GM15510 (cell line): ENCODE data around the gene MS4A10.

Source experiments
- POLR2A ChIP-seq: IDR thresholded peaks from 3 replicates; pipeline ENCODE4 v1.6.1; 2011; ENCODE audit warnings: borderline replicate concordance; ENCODE audit not compliant: insufficient read length; ENCODE audit errors: extremely low read depth

The MS4A10 gene

DNA sequence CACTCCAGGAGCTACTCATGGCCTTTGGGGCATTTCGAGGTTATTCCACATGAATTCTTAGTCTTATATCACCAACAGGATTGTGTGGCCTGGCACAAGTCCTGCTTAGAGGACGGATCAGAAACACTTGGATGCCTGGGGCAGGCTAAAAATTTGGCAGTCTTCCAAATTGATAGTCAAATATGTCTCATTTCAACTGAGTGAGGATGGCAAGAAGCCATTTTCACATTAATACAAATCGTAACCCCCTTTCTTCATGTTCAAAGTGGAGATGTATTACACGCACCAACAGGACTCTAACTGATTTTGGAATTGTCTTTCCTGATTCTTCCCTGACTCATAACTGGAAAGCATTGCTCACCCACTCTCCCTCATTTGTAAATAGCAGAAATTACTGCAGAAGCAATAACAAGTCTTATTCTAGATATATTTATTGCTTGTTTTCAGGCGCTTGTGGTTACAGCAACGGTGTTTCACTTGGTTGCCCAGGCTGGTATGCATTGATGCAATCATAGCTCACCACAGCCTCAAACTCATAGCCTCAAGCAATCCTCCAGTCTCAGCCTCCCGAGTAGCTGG is 46.5 kb downstream of the MS4A10 start:
- TF ChIP-seq POLR2A, result no peak

GRCh38 chr11:60834742-60835533 is 49.8 kb downstream of the MS4A10 start:
- TF ChIP-seq POLR2A, result no peak

GRCh38 chr11:60835534-60835846 is 50.4 kb downstream of the MS4A10 start:
- no peak for TF ChIP-seq POLR2A

GRCh38 chr11:60836866-60837515 is 51.9 kb downstream of the MS4A10 start:
- no peak for TF ChIP-seq POLR2A

GRCh38 chr11:60838132-60838531 is 53.0 kb downstream of the MS4A10 start:
- TF ChIP-seq POLR2A, result no peak

DNA sequence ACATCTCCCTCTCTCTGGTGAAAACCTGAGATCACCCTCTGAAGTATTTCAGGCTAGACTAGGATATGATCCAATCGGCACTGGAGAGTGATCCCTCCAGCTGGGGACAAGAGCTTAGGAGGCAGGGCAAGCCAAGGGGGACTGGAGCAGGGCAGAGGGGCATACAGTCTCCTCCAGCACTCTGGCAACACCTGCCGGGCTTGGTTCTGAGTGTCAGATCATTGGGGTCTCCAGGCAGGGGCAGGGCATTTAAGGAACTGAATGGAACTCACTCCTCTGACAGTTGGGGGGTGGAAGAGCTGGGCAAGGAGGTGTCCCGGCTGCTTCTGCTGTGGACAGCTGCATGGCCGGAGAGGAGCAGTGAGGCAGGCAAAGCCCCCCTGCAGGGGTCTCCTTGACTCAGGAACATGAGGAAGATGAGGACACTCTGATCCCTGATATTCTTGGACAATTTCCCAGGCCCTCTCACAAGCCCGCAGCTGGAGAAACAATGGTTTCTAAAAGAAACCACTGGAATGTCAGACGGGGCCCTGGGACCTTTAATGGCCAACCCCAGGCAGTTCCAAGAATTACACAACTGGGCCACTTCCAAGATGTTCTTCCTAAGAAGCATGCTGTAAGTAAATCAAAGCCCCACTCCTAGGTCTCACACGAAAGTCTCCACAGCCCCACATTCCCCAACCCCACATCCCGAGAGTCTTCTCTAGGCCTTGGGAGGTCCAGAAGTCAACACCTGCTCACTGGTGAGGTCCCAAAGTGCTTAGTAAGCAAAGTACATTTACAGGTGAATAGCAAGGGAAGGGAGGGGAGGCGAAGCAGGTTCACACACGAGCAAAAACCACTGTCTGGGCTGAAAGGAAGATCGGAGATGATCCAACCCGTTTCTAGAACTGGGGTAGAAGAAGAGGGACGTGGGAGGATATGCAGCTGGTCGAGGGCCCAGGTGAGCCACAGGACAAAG is 55.6 kb downstream of the MS4A10 start:
- no peak for TF ChIP-seq POLR2A

DNA sequence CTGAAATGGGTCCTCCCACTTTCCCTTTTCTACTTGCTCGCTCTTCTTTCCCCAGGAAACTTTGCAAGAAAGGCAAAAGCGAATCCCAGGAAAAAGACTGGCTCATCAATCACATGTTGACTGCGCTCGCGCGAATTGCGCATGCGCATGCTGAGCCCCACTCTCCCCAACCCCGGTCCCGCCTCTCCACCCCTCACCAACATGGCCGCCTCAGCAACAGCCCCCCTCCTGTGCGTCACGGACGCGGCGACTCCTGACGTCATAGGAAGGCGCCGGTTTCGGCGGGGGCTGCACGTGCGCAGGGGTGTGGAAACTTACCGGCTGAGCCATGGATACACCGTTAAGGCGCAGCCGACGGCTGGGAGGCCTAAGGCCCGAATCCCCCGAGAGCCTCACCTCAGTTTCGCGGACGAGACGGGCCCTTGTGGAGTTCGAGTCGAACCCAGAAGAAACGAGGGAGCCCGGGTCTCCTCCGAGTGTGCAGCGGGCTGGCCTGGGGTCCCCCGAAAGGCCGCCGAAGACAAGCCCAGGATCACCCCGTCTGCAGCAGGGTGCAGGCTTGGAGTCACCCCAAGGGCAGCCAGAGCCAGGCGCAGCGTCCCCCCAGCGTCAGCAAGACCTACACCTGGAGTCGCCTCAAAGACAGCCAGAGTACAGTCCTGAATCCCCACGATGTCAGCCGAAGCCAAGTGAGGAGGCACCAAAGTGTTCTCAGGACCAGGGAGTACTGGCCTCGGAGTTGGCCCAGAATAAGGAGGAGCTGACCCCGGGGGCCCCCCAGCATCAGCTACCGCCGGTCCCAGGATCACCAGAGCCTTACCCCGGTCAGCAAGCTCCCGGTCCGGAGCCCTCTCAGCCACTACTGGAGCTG is 56.9 kb downstream of the MS4A10 start, which contains the start of gene CCDC86:
TSS of gene CCDC86 (plus strand) at position 317 of the 871 bp plus-strand sequence. CDS start at position 329, 12 bp downstream.
- TF ChIP-seq POLR2A, result peak; percentile 65

GRCh38 chr11:60842668-60843600 is 57.8 kb downstream of the MS4A10 start:
- TF ChIP-seq POLR2A, result no peak

DNA sequence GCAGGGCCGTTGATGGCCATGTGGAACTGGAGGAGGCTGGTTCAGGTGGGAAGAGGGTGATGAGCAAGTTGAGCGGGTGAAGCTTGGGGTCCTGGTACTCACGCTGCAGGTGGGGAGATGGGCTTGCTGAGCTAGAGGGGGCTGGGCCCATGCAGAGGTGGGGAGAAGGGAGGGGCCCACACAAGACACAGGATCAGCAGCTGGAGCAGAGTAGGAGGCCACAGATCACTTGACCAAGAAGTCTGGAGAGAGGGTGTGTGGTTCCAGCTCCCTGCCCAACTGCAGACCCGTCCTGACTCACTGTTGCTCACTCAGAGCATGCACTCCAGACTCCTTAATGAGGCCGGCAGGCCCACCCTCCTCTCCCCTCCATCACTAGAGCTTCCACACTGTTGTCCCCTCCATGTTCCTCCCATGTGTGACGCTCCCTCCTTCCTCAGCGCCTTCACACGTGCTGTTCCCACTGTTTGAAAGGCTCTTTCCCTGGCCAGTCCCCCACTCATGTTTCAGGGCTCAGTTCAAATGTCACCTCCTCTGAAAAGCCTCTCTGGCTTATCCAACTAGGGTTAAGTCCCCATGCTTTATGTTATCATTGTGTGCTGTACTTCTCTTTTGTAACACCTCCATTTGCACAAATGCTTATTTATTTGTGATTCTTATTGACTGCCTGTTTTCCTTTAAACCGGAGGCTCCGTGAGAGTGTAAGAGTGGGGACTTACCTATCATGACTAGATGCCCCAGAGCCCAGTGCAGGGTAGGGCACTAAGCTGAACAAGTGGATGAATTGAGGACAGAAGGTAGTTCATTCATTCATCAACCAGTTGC is 59.1 kb downstream of the MS4A10 start:
- TF ChIP-seq POLR2A, result no peak

DNA sequence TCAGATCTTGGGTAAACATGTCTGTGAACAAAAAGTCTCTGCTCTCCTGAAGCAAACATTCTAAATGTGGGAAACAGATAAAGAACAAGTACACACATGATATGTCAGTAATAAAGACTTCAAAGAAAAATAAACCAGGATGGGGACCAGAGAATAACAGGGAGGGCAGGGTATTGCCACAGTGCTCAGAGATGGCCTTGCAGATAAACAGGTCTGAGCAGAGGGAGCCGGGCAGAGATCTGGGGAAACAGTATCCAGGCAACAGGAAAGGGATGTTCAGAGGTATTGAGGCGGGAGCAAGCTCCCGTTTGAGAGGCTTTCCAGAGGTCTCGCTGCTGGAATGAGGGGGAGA is 59.7 kb downstream of the MS4A10 start:
- no peak for TF ChIP-seq POLR2A

GRCh38 chr11:60845338-60845737 is 60.2 kb downstream of the MS4A10 start:
- TF ChIP-seq POLR2A, result no peak

- TF ChIP-seq POLR2A, result no peak
These were observed 62.1 kb downstream of the MS4A10 start for GRCh38 chr11:60847281-60847680.

DNA sequence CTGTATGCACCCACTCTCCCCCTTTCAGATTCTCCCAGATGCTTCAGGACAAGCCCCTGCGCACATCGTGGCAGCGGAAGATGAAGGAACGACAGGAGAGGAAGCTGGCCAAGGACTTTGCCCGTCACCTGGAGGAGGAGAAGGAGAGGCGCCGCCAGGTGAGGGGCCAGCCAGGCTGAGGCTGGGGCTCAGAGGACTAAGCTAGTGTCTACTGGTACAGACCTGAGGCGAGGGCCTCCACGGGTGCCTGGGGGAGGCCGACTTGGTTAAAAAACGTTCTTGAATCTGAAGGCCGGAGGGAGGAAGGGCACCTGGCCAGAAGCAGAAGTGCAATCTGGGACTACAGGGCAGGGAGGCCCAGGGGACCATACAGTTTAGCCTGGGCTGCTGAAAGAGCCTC is 62.8 kb downstream of the MS4A10 start:
- no peak for TF ChIP-seq POLR2A

DNA sequence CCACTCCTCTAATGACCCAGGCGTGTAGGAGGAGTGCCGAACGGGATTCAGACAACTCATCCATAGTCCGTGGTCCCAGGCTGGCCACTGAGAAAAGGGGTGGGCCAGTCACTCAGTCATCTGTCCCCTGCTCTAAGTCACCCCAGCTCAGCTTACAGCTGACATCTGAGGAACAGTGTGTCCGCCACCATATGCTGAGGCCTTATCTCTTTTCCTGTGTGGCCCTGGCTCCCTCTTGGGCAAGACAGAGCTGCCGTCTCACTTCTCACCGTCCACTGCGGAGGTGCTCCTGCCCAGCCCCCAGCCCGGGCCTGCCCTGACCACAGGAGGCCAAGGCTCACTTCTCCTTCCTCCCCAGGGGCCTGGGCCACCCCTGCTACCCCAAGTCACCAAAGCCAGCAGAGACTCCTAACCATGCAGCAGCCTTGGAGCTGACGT is 63.6 kb downstream of the MS4A10 start:
- no peak for TF ChIP-seq POLR2A
